MCF 10A (cell line): ENCODE measurements around the gene ZNF513. TPM values are rescaled to one million over a fixed set of nuclear protein-coding genes. Genes with fewer than 3 reads are reported as not detected.
A peak's percentile ranks its signal among the peaks of the same experiment; 100 is the strongest.
"Not testable (repeated sequence)": the region's sequence is repeated elsewhere in the genome, so short reads cannot be mapped to it uniquely, and the experiment has no call there.

Experiments
- BruUV-seq: library from RNA; stranded (reverse); fragments of 400-500 nt; replicated peaks from 2 replicates; lab custom pipeline; 2021; lab: Mats Ljungman, UMichigan
- CTCF ChIA-PET: fragments of 300-600 bp; sonication (Branson Sonifier 250); formaldehyde crosslinking; extraction: SDS; loops from one replicate; lab custom pipeline; 2021; ENCODE audit warnings: antibody characterized with exemption, inconsistent platforms; lab: Yijun Ruan, JAX
- POLR2A ChIA-PET: fragments of 300-600, 350-650 bp; sonication (Branson Sonifier 250); formaldehyde crosslinking; extraction: SDS; loops from one replicate; lab custom pipeline; 2020; ENCODE audit warnings: antibody characterized with exemption, inconsistent platforms; lab: Yijun Ruan, JAX
- DNase-seq: peaks from one replicate; pipeline ENCODE4 v3.0.0-alpha.2; 2018; ENCODE audit not compliant: unreplicated experiment
- H3K27ac Mint-ChIP-seq: one replicate; pipeline ENCODE4 v1.8.0; 2022; ENCODE audit warnings: mild to moderate bottlenecking, low read depth, mixed read lengths; ENCODE audit not compliant: unreplicated experiment
- H3K27me3 Mint-ChIP-seq: one replicate; pipeline ENCODE4 v1.8.0; 2022; ENCODE audit warnings: mixed read lengths; ENCODE audit not compliant: insufficient read depth, unreplicated experiment
- H3K36me3 Mint-ChIP-seq: one replicate; pipeline ENCODE4 v1.8.0; 2022; ENCODE audit warnings: mild to moderate bottlenecking, moderate library complexity, mixed read lengths; ENCODE audit not compliant: insufficient read depth, unreplicated experiment
- H3K4me1 Mint-ChIP-seq: one replicate; pipeline ENCODE4 v1.8.0; 2022; ENCODE audit warnings: mixed read lengths; ENCODE audit not compliant: insufficient read depth, unreplicated experiment
- H3K4me3 Mint-ChIP-seq: one replicate; pipeline ENCODE4 v1.8.0; 2022; ENCODE audit warnings: mild to moderate bottlenecking, moderate library complexity, mixed read lengths; ENCODE audit not compliant: unreplicated experiment
- H3K9me3 Mint-ChIP-seq: one replicate; pipeline ENCODE4 v1.8.0; 2022; ENCODE audit warnings: mixed read lengths; ENCODE audit not compliant: unreplicated experiment
- CTCF ChIP-seq: fragments of 200-600 bp; IDR thresholded peaks from one replicate; pipeline ENCODE4 v1.8.0; 2022; ENCODE audit warnings: antibody characterized with exemption, mild to moderate bottlenecking; ENCODE audit not compliant: unreplicated experiment
- intact Hi-C: fragments of 100-400 bp; cut with micrococcal nuclease; formaldehyde crosslinking; loops from 2 replicates; pipeline ENCODE4 v1.14.1; 2022
- total RNA-seq: library from RNA; stranded (reverse); gene quantifications from 2 replicates; pipeline ENCODE4 v1.2.3, GENCODE V29; 2022

ZNF513 gene
- total RNA-seq, 1 experiment from 2014 or later = 16.2 TPM

GRCh38 chr2:27427863-27428212 lies 47.3 kb upstream of the ZNF513 start:
- Mint-ChIP-seq H3K27ac (peak overlapping the region; percentile 94), H3K4me3 (peak overlapping the region; percentile 94), H3K4me1 (peaks cover 11% of the 10 kb centered on the region), H3K9me3 (no peaks in the 10 kb centered on the region), H3K36me3 (peaks cover 36% of the 10 kb centered on the region), H3K27me3 (no peaks in the 10 kb centered on the region)
- TF ChIP-seq CTCF = no peak
- POLR2A ChIA-PET = interaction anchor here (0.7 to 7.3 kb wide), 16 partner anchors 8 to 200 kb away, joined by 3 to 205 read pairs (median 9); partner anchors contain the start of genes CCDC121, GPN1, GTF3C2 and PPM1G
- CTCF ChIA-PET = interaction anchor here (0.6 to 2.0 kb wide), 4 partner anchors 14 to 255 kb away, joined by 3 to 8 read pairs (median 3); no protein-coding TSS in a partner anchor
- DNase-seq = no peak
- intact Hi-C loops = loop anchor here (1.0 to 5.0 kb wide), 3 partner anchors 19 to 199 kb away; partner anchors contain the start of genes CCDC121, GPN1, PPM1G and ZNF512
- no TSS peak for BruUV-seq

GRCh38 chr2:27425039-27425438 lies 44.5 kb upstream of the ZNF513 start:
- ChIA-PET CTCF (interaction anchor here (0.6 kb wide), 1 partner anchor 21 kb away, joined by 3 read pairs; no protein-coding TSS in a partner anchor), POLR2A (interaction anchor here (2.5 kb wide), 1 partner anchor 16 kb away, joined by 22 read pairs; the partner anchor contains the start of gene PPM1G)
- DNase-seq, H3K27ac Mint-ChIP-seq, H3K4me1 Mint-ChIP-seq, BruUV-seq, H3K27me3 Mint-ChIP-seq, H3K9me3 Mint-ChIP-seq, H3K4me3 Mint-ChIP-seq: not testable (repeated sequence)
- peaks cover 21% of the 10 kb centered on the region for H3K36me3 Mint-ChIP-seq
- intact Hi-C loops = loop anchor here (5.0 kb wide), 1 partner anchor 202 kb away; the partner anchor contains the start of genes CCDC121 and GPN1

GRCh38 chr2:27422958-27423357 lies 42.4 kb upstream of the ZNF513 start:
- peaks cover 4% of the 10 kb centered on the region for H3K36me3 Mint-ChIP-seq
- no peak for TF ChIP-seq CTCF
- H3K27me3 Mint-ChIP-seq = no peaks in the 10 kb centered on the region
- intact Hi-C loops = no loop called here
- no peaks in the 10 kb centered on the region for H3K4me1 Mint-ChIP-seq
- no peak overlapping the region for H3K4me3 Mint-ChIP-seq
- H3K27ac Mint-ChIP-seq = no peak overlapping the region
- CTCF ChIA-PET = interaction anchor here (0.7 kb wide), 1 partner anchor 261 kb away, joined by 4 read pairs; no protein-coding TSS in a partner anchor
- POLR2A ChIA-PET = interaction anchor here (2.5 kb wide), 1 partner anchor 14 kb away, joined by 22 read pairs; the partner anchor contains the start of gene PPM1G
- no TSS peak for BruUV-seq
- no peaks in the 10 kb centered on the region for H3K9me3 Mint-ChIP-seq
- no peak for DNase-seq

- no peak for TF ChIP-seq CTCF
- Mint-ChIP-seq H3K27ac (no peak overlapping the region), H3K36me3 (no peaks in the 10 kb centered on the region), H3K27me3 (no peaks in the 10 kb centered on the region), H3K4me3 (no peak overlapping the region), H3K9me3 (no peaks in the 10 kb centered on the region), H3K4me1 (no peaks in the 10 kb centered on the region)
- BruUV-seq = no TSS peak
- ChIA-PET CTCF (no interaction called here), POLR2A (interaction anchor here (0.5 to 3.2 kb wide), 4 partner anchors 7 to 98 kb away, joined by 3 to 29 read pairs (median 6); partner anchors contain the start of genes NRBP1 and PPM1G)
- intact Hi-C loops = no loop called here
- DNase-seq = no peak
Observed at GRCh38 chr2:27421660-27422250, 41.2 kb upstream of the ZNF513 start.
